Endothelial cell of umbilical vein (primary cell): ENCODE measurements around the gene TOMM40. TPM values are rescaled to one million over a fixed set of nuclear protein-coding genes. Genes with fewer than 3 reads are reported as not detected.

Experiments used
- BruUV-seq: library from RNA; stranded (reverse); fragments of 400-500 nt; replicated peaks from 2 replicates; lab custom pipeline; 2021; lab: Mats Ljungman, UMichigan
- CTCF ChIA-PET: fragments of 300-600, 350-600 bp; sonication (Branson Sonifier 250); formaldehyde crosslinking; loops from one replicate; lab custom pipeline; 2021; ENCODE audit warnings: antibody characterized with exemption, inconsistent platforms; lab: Charles Lee
- POLR2A ChIA-PET: fragments of 300-600, 350-600 bp; sonication (Branson Sonifier 250); formaldehyde crosslinking; loops from one replicate; lab custom pipeline; 2021; ENCODE audit warnings: antibody characterized with exemption, inconsistent platforms; lab: Charles Lee
- DNase-seq: peaks from one replicate; pipeline ENCODE4 v3.0.0-alpha.2; 2011; ENCODE audit warnings: low read depth, low spot score
- FAIRE-seq: peaks from 2 replicates; lab custom pipeline; 2011; peaks lifted over from hg19 to GRCh38; lab: Jason Lieb, UNC
- H2AFZ ChIP-seq: 2 replicates; pipeline ENCODE4 v1.6.0; 2012; ENCODE audit warnings: low read depth, low read length, control low read depth, inconsistent platforms
- H3K27ac ChIP-seq: 2 replicates; pipeline ENCODE4 v1.5.1; 2011; ENCODE audit warnings: low read depth, mild to moderate bottlenecking, control low read depth, low read length, moderate library complexity; ENCODE audit not compliant: insufficient read depth
- H3K27me3 ChIP-seq, 2 experiments: 2 replicates each; pipeline versions ENCODE4 v1.6.0 to v1.6.1; 2011; ENCODE audit warnings: low read length in 2 of 2, mixed read lengths in 1 of 2; ENCODE audit not compliant: control insufficient read depth in 2 of 2, insufficient read depth in 2 of 2
- H3K36me3 ChIP-seq, 2 experiments: 2 replicates in 1 of 2; 3 replicates in 1 of 2; pipeline ENCODE4 v1.5.1; 2011; ENCODE audit warnings: low read length in 2 of 2, mild to moderate bottlenecking in 1 of 2, moderate library complexity in 1 of 2; ENCODE audit not compliant: control insufficient read depth in 2 of 2, insufficient read depth in 2 of 2; ENCODE audit errors: extremely low read depth in 1 of 2
- H3K4me1 ChIP-seq: 3 replicates; pipeline ENCODE4 v1.5.1; 2011; ENCODE audit warnings: mild to moderate bottlenecking, low read length; ENCODE audit not compliant: control insufficient read depth, insufficient read depth; ENCODE audit errors: extremely low read depth
- H3K4me2 ChIP-seq: 2 replicates; pipeline ENCODE4 v1.6.1; 2011; ENCODE audit warnings: low read length, control low read depth, mixed read lengths; ENCODE audit not compliant: insufficient read depth
- H3K4me3 ChIP-seq, 3 experiments: fragments of 200-600 bp in 1 of 3; sonication (generic), shearing (Covaris generic) in 1 of 3; replicated peaks in 1 of 3; 2 replicates each; pipeline ENCODE4 v1.5.1; 2011 to 2016; ENCODE audit warnings: control low read depth in 3 of 3, low read length in 3 of 3, mild to moderate bottlenecking in 2 of 3, inconsistent platforms in 1 of 3, low read depth in 1 of 3, moderate library complexity in 1 of 3; ENCODE audit not compliant: insufficient read depth in 1 of 3
- H3K79me2 ChIP-seq: 2 replicates; pipeline ENCODE4 v1.6.0; 2012; ENCODE audit warnings: low read length, inconsistent platforms; ENCODE audit not compliant: control insufficient read depth, insufficient read depth
- H3K9ac ChIP-seq: replicated peaks from 2 replicates; pipeline ENCODE3; 2011; ENCODE audit warnings: low read length, control low read depth; ENCODE audit not compliant: insufficient read depth; ENCODE audit errors: extremely low read depth
- H3K9me1 ChIP-seq: replicated peaks from 3 replicates; pipeline ENCODE4 v1.6.0; 2011; ENCODE audit warnings: mild to moderate bottlenecking, low read length; ENCODE audit not compliant: control insufficient read depth, insufficient read depth; ENCODE audit errors: extremely low read depth
- H3K9me3 ChIP-seq: replicated peaks from 2 replicates; pipeline ENCODE4 v1.5.1; 2012; ENCODE audit warnings: low read length, inconsistent platforms; ENCODE audit not compliant: control insufficient read depth, insufficient read depth
- H4K20me1 ChIP-seq: replicated peaks from 2 replicates; pipeline ENCODE3; 2011; ENCODE audit warnings: mild to moderate bottlenecking, low read length; ENCODE audit not compliant: control insufficient read depth, insufficient read depth; ENCODE audit errors: extremely low read depth
- EZH2 ChIP-seq: IDR thresholded peaks from 2 replicates; pipeline ENCODE4 v1.6.1; 2012; ENCODE audit warnings: borderline replicate concordance, low read depth, mild to moderate bottlenecking, moderate library complexity, low read length, inconsistent platforms; ENCODE audit not compliant: severe bottlenecking
- FOS ChIP-seq: IDR thresholded peaks from 2 replicates; pipeline ENCODE4 v1.6.1; 2011; ENCODE audit warnings: mild to moderate bottlenecking, low read length, moderate library complexity, borderline replicate concordance; ENCODE audit not compliant: insufficient read depth
- MYC ChIP-seq: IDR thresholded peaks from one replicate; pipeline ENCODE4 v1.6.1; 2011; ENCODE audit warnings: mild to moderate bottlenecking, low read depth, low read length
- POLR2AphosphoS5 ChIP-seq: IDR thresholded peaks from 2 replicates; pipeline ENCODE4 v1.6.1; 2012; ENCODE audit warnings: low read depth, mild to moderate bottlenecking, control low read depth, low read length, moderate library complexity; ENCODE audit not compliant: insufficient read depth
- dilution Hi-C: fragments of 300-500 bp; cut with MboI; formaldehyde crosslinking; loops from one replicate; pipeline ENCODE4 v1.15.0; 2019; ENCODE audit warnings: low sequenced_read_pairs; ENCODE audit not compliant: extremely low pct_ligation_motif_present
- intact Hi-C: fragments of 100-400 bp; cut with micrococcal nuclease; formaldehyde crosslinking; loops from one replicate; pipeline ENCODE4 v1.10.0; 2022
- polyA plus RNA-seq, 4 experiments: library from polyadenylated mRNA; depleted of rRNA in 3 of 4; stranded (reverse) in 3 of 4; unstranded in 1 of 4; fragments of >200 nt; gene quantifications; 2 replicates each; pipeline versions ENCODE4 v1.2.1 to v1.2.3, GENCODE V29; 2011 to 2012; ENCODE audit warnings: missing spikeins in 1 of 4
- total RNA-seq: library from RNA; stranded (reverse); gene quantifications from 2 replicates; pipeline ENCODE4 v1.2.3, GENCODE V29; 2021
- TF ChIP-seq, protein P1 (sequence below), 2 donors: IDR thresholded peaks; 1 replicate in 1 of 2; 2 replicates in 1 of 2; pipeline ENCODE4 v1.5.1; 2011; ENCODE audit warnings: low read length in 2 of 2, mild to moderate bottlenecking in 2 of 2, moderate library complexity in 2 of 2, control low read depth in 1 of 2, inconsistent platforms in 1 of 2, low read depth in 1 of 2; ENCODE audit not compliant: insufficient read depth in 1 of 2; ENCODE audit errors: extremely low read depth in 1 of 2

TOMM40 gene
- total and polyA plus RNA-seq, 2 donors (not counting 3 experiments of a cell fraction or from before 2014, with no cell fraction given) = 71.8 to 90.7 TPM

DNA sequence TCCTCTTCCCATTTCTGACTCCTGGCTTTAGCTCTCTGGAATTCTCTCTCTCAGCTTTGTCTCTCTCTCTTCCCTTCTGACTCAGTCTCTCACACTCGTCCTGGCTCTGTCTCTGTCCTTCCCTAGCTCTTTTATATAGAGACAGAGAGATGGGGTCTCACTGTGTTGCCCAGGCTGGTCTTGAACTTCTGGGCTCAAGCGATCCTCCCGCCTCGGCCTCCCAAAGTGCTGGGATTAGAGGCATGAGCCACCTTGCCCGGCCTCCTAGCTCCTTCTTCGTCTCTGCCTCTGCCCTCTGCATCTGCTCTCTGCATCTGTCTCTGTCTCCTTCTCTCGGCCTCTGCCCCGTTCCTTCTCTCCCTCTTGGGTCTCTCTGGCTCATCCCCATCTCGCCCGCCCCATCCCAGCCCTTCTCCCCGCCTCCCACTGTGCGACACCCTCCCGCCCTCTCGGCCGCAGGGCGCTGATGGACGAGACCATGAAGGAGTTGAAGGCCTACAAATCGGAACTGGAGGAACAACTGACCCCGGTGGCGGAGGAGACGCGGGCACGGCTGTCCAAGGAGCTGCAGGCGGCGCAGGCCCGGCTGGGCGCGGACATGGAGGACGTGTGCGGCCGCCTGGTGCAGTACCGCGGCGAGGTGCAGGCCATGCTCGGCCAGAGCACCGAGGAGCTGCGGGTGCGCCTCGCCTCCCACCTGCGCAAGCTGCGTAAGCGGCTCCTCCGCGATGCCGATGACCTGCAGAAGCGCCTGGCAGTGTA, 17.2 kb downstream of the TOMM40 start:
- Histone ChIP-seq H3K4me3 (no peak overlapping the region), H3K9me3 (no peaks in the 10 kb centered on the region), H3K27me3 (peaks cover 9 to 11% of the 10 kb centered on the region in 2 experiments), H3K4me2 (no peak overlapping the region), H3K79me2 (no peaks in the 10 kb centered on the region), H3K27ac (no peak overlapping the region), H3K4me1 (peaks cover 9% of the 10 kb centered on the region), H4K20me1 (no peaks in the 10 kb centered on the region), H3K9ac (no peak overlapping the region), H3K36me3 (no peaks in the 10 kb centered on the region), H2AFZ (no peak overlapping the region), H3K9me1 (no peaks in the 10 kb centered on the region)
- POLR2A ChIA-PET = interaction anchor here (0.6 kb wide), 1 partner anchor 758 kb away, joined by 5 read pairs; no protein-coding TSS in a partner anchor
- dilution Hi-C loops (no loop called here), intact Hi-C loops (no loop called here)
- no peak for FAIRE-seq
- BruUV-seq = no TSS peak
- TF ChIP-seq POLR2AphosphoS5 (no peak), MYC (no peak), EZH2 (no peak), FOS (no peak)
- TF ChIP-seq, protein P1, sequence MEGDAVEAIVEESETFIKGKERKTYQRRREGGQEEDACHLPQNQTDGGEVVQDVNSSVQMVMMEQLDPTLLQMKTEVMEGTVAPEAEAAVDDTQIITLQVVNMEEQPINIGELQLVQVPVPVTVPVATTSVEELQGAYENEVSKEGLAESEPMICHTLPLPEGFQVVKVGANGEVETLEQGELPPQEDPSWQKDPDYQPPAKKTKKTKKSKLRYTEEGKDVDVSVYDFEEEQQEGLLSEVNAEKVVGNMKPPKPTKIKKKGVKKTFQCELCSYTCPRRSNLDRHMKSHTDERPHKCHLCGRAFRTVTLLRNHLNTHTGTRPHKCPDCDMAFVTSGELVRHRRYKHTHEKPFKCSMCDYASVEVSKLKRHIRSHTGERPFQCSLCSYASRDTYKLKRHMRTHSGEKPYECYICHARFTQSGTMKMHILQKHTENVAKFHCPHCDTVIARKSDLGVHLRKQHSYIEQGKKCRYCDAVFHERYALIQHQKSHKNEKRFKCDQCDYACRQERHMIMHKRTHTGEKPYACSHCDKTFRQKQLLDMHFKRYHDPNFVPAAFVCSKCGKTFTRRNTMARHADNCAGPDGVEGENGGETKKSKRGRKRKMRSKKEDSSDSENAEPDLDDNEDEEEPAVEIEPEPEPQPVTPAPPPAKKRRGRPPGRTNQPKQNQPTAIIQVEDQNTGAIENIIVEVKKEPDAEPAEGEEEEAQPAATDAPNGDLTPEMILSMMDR (IDR thresholded peaks at IDR 0.05; ENCODE audit: extremely low read depth in 1 of 2, insufficient read depth in 1 of 2, low read depth in 1 of 2, low read length in 2 of 2) = no peak
- DNase-seq = no peak
- CTCF ChIA-PET = interaction anchor here (1.8 kb wide), 1 partner anchor 44 kb away, joined by 7 read pairs; no protein-coding TSS in a partner anchor
